Measurements from ENCODE around the gene TRAPPC2L. TPM values are rescaled to one million over a fixed set of nuclear protein-coding genes. Genes with fewer than 3 reads are reported as not detected.

TRAPPC2L gene
- total RNA-seq, 1 experiment from 2014 or later, result 94.1 TPM

DNA sequence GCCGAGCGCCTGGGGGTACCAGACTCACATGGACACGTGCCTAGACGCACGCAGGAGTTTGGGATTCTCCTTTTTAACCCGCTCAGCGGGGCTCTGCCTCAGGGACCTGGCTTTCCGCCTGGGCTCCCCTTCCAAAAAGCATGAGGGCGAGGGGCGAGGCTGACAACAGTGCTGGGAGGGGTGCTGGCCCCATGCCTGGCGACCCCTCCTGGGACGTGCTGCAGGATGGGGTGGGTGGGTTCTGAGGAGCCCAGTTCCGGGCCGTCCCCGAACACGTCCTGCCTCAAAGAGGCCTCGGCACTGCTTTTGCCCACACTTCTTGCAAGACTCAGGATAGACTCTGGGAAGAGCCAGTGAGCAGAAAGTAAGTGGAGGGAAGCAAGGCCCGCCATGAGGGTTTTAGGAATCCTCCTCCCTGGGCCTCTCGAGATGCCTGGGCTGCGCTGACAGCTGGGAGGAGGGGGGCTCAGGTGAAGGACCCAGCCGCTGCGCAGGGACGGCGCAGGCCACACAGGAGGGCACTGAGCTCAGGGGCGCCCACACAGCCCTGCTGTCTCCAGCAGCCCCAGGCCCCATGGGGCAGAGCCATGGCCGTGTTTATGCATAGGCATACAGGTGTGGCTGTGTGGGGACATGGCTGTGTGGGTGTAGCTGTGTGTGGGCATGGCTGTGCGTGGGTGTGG is 24.9 kb downstream of the TRAPPC2L start:
- Histone ChIP-seq H2AFZ (ENCODE audit: low read depth, low read length, poor library complexity, severe bottlenecking) (no peak overlapping the region), H3K4me3 (replicated peaks in 1 of 2; ENCODE audit: low read depth in 1 of 2, low read length in 2 of 2) (no peak overlapping the region), H3K4me2 (ENCODE audit: low read length) (no peak overlapping the region), H3K9me2 (ENCODE audit: insufficient read depth) (no peaks in the 10 kb centered on the region), H3K9me3 (ENCODE audit: control insufficient read depth in 1 of 2, insufficient read depth in 1 of 2, low read depth in 1 of 2, low read length in 2 of 2) (no peaks in the 10 kb centered on the region), H3K27ac (ENCODE audit: low read depth, low read length) (peak overlapping the region; percentile 49; the same call in 1 of the 2 replicates), H3K36me3 (ENCODE audit: control insufficient read depth in 1 of 2, insufficient read depth in 2 of 2, low read length in 2 of 2) (0 out of 4 replicates have a peak, but pooled peaks cover 0 to 6% of the 10 kb centered on the region in 2 experiments), H3K79me2 (ENCODE audit: insufficient read depth, low read length) (no peaks in the 10 kb centered on the region), H4K20me1 (ENCODE audit: insufficient read depth) (no peaks in the 10 kb centered on the region), H3K27me3 (ENCODE audit: insufficient read depth, low read length) (no peaks in the 10 kb centered on the region), H3K4me1 (ENCODE audit: control insufficient read depth in 1 of 2, insufficient read depth in 2 of 2, low read length in 2 of 2) (peaks cover 7 to 11% of the 10 kb centered on the region in 2 experiments; a peak in 3 of 4 replicates), H3K9ac (ENCODE audit: low read length) (no peak overlapping the region)
- ATAC-seq (0 out of 2 replicates have a peak, but pooled peaks have one; percentile 2), DNase-seq (ENCODE audit: low read depth, low spot score) (no peak)
- ChIA-PET POLR2A (no interaction called here), RAD21 (ENCODE audit: low non-redundant PET in 1 of 2, low total read pairs in 2 of 2, uncharacterized antibody in 2 of 2, unreplicated experiment in 2 of 2) (no interaction called here), CTCF (no interaction called here)
- TF ChIP-seq CBX3 (IDR thresholded peaks at IDR 0.05; ENCODE audit: low read depth) (no peak), EZH2 (IDR thresholded peaks at IDR 0.05) (no peak), RAD21 (IDR thresholded peaks at IDR 0.05; ENCODE audit: low read depth) (no peak), ZFX (IDR thresholded peaks at IDR 0.05) (no peak), TCF7L2 (IDR thresholded peaks at IDR 0.05; ENCODE audit: borderline replicate concordance, extremely low read depth, insufficient read depth, insufficient read length) (no peak), ZNF274 (IDR thresholded peaks at IDR 0.05; ENCODE audit: low read depth, low read length) (no peak), EZH2phosphoT487 (IDR thresholded peaks at IDR 0.05; ENCODE audit: borderline replicate concordance) (no peak), EGR1 (IDR thresholded peaks at IDR 0.05; ENCODE audit: low read depth) (no peak), YY1 (IDR thresholded peaks at IDR 0.05; ENCODE audit: extremely low read depth, insufficient replicate concordance, low read depth, low read length) (no peak), FOSL1 (IDR thresholded peaks at IDR 0.05; ENCODE audit: low read depth) (no peak), SRF (IDR thresholded peaks at IDR 0.05; ENCODE audit: low read depth) (no peak)
- TF ChIP-seq, protein P1, sequence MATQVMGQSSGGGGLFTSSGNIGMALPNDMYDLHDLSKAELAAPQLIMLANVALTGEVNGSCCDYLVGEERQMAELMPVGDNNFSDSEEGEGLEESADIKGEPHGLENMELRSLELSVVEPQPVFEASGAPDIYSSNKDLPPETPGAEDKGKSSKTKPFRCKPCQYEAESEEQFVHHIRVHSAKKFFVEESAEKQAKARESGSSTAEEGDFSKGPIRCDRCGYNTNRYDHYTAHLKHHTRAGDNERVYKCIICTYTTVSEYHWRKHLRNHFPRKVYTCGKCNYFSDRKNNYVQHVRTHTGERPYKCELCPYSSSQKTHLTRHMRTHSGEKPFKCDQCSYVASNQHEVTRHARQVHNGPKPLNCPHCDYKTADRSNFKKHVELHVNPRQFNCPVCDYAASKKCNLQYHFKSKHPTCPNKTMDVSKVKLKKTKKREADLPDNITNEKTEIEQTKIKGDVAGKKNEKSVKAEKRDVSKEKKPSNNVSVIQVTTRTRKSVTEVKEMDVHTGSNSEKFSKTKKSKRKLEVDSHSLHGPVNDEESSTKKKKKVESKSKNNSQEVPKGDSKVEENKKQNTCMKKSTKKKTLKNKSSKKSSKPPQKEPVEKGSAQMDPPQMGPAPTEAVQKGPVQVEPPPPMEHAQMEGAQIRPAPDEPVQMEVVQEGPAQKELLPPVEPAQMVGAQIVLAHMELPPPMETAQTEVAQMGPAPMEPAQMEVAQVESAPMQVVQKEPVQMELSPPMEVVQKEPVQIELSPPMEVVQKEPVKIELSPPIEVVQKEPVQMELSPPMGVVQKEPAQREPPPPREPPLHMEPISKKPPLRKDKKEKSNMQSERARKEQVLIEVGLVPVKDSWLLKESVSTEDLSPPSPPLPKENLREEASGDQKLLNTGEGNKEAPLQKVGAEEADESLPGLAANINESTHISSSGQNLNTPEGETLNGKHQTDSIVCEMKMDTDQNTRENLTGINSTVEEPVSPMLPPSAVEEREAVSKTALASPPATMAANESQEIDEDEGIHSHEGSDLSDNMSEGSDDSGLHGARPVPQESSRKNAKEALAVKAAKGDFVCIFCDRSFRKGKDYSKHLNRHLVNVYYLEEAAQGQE (IDR thresholded peaks at IDR 0.05; ENCODE audit: low read depth), result no peak
- TF ChIP-seq, protein P2, sequence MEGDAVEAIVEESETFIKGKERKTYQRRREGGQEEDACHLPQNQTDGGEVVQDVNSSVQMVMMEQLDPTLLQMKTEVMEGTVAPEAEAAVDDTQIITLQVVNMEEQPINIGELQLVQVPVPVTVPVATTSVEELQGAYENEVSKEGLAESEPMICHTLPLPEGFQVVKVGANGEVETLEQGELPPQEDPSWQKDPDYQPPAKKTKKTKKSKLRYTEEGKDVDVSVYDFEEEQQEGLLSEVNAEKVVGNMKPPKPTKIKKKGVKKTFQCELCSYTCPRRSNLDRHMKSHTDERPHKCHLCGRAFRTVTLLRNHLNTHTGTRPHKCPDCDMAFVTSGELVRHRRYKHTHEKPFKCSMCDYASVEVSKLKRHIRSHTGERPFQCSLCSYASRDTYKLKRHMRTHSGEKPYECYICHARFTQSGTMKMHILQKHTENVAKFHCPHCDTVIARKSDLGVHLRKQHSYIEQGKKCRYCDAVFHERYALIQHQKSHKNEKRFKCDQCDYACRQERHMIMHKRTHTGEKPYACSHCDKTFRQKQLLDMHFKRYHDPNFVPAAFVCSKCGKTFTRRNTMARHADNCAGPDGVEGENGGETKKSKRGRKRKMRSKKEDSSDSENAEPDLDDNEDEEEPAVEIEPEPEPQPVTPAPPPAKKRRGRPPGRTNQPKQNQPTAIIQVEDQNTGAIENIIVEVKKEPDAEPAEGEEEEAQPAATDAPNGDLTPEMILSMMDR (IDR thresholded peaks at IDR 0.05 in 2 of 3, conservative IDR thresholded peaks at IDR 0.05 in 1 of 3; ENCODE audit: borderline replicate concordance in 1 of 3, insufficient read depth in 1 of 3, low read depth in 2 of 3, low read length in 2 of 3), result no peak
- TF ChIP-seq, protein P3, sequence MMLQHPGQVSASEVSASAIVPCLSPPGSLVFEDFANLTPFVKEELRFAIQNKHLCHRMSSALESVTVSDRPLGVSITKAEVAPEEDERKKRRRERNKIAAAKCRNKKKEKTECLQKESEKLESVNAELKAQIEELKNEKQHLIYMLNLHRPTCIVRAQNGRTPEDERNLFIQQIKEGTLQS (IDR thresholded peaks at IDR 0.05), result no peak
- intact Hi-C loops (cut with micrococcal nuclease), result no loop called here
- no TSS peak for BruUV-seq (replicated peaks)

Data from HCT116 (cell line).